ENCODE results near the gene XYLT1.

GRCh38 chr16:17177242-17177958 is 293.4 kb downstream of the XYLT1 start:
- TF ChIP-seq CTCF (IDR thresholded peaks at IDR 0.05) (no peak), POLR2A (IDR thresholded peaks at IDR 0.05) (no peak), POLR2AphosphoS5 (IDR thresholded peaks at IDR 0.05) (peak; percentile 59)
